Gastrocnemius medialis (tissue), 4 donors: ENCODE measurements around the gene G6PD. TPM values are rescaled to one million over a fixed set of nuclear protein-coding genes. Genes with fewer than 3 reads are reported as not detected.

Experiments
- ATAC-seq, 2 donors: fragments of 150-250 bp; one replicate each; pipeline ENCODE4 v1.9.1; 2016
- DNase-seq, 2 donors: peaks; one replicate each; pipeline ENCODE4 v3.0.0-alpha.2; 2019
- H3K27ac ChIP-seq, 4 donors: fragments of 200-600 bp; sonication (generic); 1 replicate in 1 of 4; 2 replicates in 3 of 4; pipeline ENCODE4 v1.5.1; 2016 to 2018; ENCODE audit warnings: mild to moderate bottlenecking in 2 of 4, moderate library complexity in 1 of 4
- H3K27me3 ChIP-seq, 3 donors: fragments of 200-600 bp; sonication (generic) in 2 of 3; 1 replicate in 1 of 3; 2 replicates in 2 of 3; pipeline versions ENCODE4 v1.5.1 to v1.6.0; 2016 to 2019; ENCODE audit warnings: mild to moderate bottlenecking in 1 of 3, moderate library complexity in 1 of 3
- H3K36me3 ChIP-seq, 2 donors: fragments of 200-600 bp; sonication (generic) in 1 of 2; one replicate each; pipeline ENCODE4 v1.5.1; 2017 to 2018
- H3K4me1 ChIP-seq, 2 donors: fragments of 200-600 bp; sonication (generic) in 1 of 2; one replicate each; pipeline ENCODE4 v1.5.1; 2016 to 2017; ENCODE audit warnings: mild to moderate bottlenecking in 2 of 2
- H3K4me3 ChIP-seq, 4 donors: fragments of 200-600 bp; sonication (generic) in 3 of 4; 1 replicate in 1 of 4; 2 replicates in 3 of 4; pipeline ENCODE4 v1.5.1; 2016 to 2019; ENCODE audit warnings: mild to moderate bottlenecking in 2 of 4
- H3K9me3 ChIP-seq, 3 donors: fragments of 200-600 bp; sonication (generic) in 2 of 3; 1 replicate in 1 of 3; 2 replicates in 2 of 3; pipeline ENCODE4 v1.5.1; 2016 to 2019
- POLR2A ChIP-seq, 2 donors: fragments of 450-650 bp; IDR thresholded peaks; one replicate each; pipeline ENCODE4 v1.6.1; 2017; ENCODE audit warnings: antibody characterized with exemption in 2 of 2, mild to moderate bottlenecking in 2 of 2, moderate library complexity in 2 of 2
- in situ Hi-C, 4 donors: fragments of 200-750 bp; cut with MboI; loops; one replicate each; pipeline versions ENCODE4 v1.15.0 to v1.8.0; 2017; ENCODE audit warnings: low sequenced_read_pairs in 4 of 4
- intact Hi-C: fragments of 100-400 bp; cut with DNase I; formaldehyde crosslinking; loops from one replicate; pipeline ENCODE4 v1.15.1; 2023; ENCODE audit warnings: low total_unique reads
- total RNA-seq, 4 donors: library from RNA; depleted of rRNA; stranded (reverse); fragments of >200 nt; gene quantifications; one replicate each; pipeline versions ENCODE4 v1.1.0 to v1.2.3, GENCODE V29; 2016
- TF ChIP-seq, protein P1 (sequence below), 5 experiments: fragments of 450-650 bp in 3 of 5; fragments of 200-600 bp in 2 of 5; sonication (generic) in 2 of 5; IDR thresholded peaks in 4 of 5; conservative IDR thresholded peaks in 1 of 5; 1 replicate in 4 of 5; 2 replicates in 1 of 5; pipeline ENCODE4 v1.5.1; 2016 to 2019; ENCODE audit warnings: antibody characterized with exemption in 5 of 5, mild to moderate bottlenecking in 3 of 5, moderate library complexity in 3 of 5

The G6PD gene
- total RNA-seq, 4 donors from 2014 or later, result 1.5 to 23.9 (median 7.6) TPM

DNA sequence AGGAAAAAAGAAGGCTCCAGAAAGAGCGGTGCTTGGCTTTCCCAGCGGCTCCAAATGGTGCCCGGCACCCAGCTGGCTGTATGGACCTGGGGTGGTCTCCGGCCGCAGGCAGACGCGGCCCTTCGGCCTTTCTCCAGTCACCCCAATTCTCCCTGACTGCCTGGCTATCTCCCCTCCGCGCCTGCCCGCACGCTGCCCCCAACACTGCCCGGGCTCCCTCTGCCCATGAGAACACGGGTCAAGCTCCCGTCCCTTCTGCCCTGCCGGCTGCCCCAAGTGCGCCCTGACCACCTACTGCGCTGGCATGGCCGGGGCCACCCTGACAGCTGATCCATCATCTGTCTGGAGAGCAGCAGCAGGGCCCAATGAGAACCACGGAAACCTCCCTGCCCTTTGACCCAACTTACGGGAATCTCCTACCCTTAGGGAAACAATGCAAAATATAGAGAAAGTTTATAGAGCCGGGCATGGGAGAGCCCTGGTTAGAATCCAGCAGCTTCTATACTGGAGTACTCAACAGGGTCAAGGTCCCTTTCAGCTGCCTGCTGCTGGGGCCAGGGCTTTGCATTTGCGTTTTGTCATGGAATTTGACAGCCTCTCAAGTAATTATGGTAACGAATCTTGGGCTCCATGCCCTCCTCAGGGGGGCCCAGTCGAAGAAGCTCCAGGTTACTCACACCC lies 29.4 kb downstream of the G6PD start:
- peak in 1 of 2 donors; percentile 22 for DNase-seq
- TF ChIP-seq POLR2A (IDR thresholded peaks at IDR 0.05), result no peak
- TF ChIP-seq, protein P1, sequence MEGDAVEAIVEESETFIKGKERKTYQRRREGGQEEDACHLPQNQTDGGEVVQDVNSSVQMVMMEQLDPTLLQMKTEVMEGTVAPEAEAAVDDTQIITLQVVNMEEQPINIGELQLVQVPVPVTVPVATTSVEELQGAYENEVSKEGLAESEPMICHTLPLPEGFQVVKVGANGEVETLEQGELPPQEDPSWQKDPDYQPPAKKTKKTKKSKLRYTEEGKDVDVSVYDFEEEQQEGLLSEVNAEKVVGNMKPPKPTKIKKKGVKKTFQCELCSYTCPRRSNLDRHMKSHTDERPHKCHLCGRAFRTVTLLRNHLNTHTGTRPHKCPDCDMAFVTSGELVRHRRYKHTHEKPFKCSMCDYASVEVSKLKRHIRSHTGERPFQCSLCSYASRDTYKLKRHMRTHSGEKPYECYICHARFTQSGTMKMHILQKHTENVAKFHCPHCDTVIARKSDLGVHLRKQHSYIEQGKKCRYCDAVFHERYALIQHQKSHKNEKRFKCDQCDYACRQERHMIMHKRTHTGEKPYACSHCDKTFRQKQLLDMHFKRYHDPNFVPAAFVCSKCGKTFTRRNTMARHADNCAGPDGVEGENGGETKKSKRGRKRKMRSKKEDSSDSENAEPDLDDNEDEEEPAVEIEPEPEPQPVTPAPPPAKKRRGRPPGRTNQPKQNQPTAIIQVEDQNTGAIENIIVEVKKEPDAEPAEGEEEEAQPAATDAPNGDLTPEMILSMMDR (IDR thresholded peaks at IDR 0.05 in 4 of 5, conservative IDR thresholded peaks at IDR 0.05 in 1 of 5), result no peak
- ATAC-seq, result no peak

DNA sequence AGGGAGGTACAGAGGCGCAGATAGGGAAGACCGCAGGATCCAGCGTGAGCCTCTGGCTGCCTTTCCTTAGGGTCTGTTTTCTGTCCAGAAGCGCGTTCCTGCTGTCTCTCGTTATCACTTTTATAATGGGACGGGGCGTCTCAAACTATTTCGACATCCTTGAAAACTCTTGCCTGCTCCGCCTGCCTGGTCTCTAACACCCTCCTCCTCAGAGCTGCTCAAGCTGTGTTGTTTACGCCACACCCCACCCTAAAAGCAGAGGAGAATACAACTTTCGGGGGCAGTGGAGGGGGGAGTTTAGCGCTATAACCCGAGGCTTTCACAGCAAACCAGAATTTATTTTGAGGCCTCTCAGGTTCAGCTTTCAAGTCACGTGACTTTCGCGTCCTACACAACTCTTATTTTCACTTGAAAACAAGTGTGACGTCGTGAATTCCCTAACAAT lies 30.0 kb downstream of the G6PD start:
- Histone ChIP-seq H3K36me3 (no peaks in the 10 kb centered on the region), H3K4me3 (peak overlapping the region; percentile 46 to 74 (median 56)), H3K27ac (peak overlapping the region; percentile 88 to 96 (median 92)), H3K4me1 (peaks cover 0 to 12% of the 10 kb centered on the region in 2 donors), H3K9me3 (no peaks in the 10 kb centered on the region), H3K27me3 (no peaks in the 10 kb centered on the region)
- TF ChIP-seq POLR2A (IDR thresholded peaks at IDR 0.05), result no peak
- TF ChIP-seq, protein P1 (IDR thresholded peaks at IDR 0.05 in 4 of 5, conservative IDR thresholded peaks at IDR 0.05 in 1 of 5), result peak in 1 of 5 experiments; percentile 10
- ATAC-seq (peak; percentile 34 to 37), DNase-seq (peak in 1 of 2 donors; percentile 46)
- intact Hi-C loops (loop anchor here (1.0 to 10.0 kb wide), 4 partner anchors 26 to 592 kb away; partner anchors contain the start of genes ARHGAP4, LAGE3, RPL10 and SLC10A3), in situ Hi-C loops (no loop called here)

More for the DNA sequence above, 29.4 kb downstream of the G6PD start:
- Histone ChIP-seq H3K4me1 (peaks cover 0 to 12% of the 10 kb centered on the region in 2 donors), H3K36me3 (no peaks in the 10 kb centered on the region), H3K27ac (peak overlapping the region; percentile 88 to 96 (median 92)), H3K9me3 (no peaks in the 10 kb centered on the region), H3K4me3 (peak overlapping the region; percentile 46 to 74 (median 56)), H3K27me3 (no peaks in the 10 kb centered on the region)
- in situ Hi-C loops, result no loop called here
- intact Hi-C loops, result loop anchor here (2.0 to 10.0 kb wide), 3 partner anchors 38 to 592 kb away; partner anchors contain the start of genes ARHGAP4, LAGE3 and RPL10

DNA sequence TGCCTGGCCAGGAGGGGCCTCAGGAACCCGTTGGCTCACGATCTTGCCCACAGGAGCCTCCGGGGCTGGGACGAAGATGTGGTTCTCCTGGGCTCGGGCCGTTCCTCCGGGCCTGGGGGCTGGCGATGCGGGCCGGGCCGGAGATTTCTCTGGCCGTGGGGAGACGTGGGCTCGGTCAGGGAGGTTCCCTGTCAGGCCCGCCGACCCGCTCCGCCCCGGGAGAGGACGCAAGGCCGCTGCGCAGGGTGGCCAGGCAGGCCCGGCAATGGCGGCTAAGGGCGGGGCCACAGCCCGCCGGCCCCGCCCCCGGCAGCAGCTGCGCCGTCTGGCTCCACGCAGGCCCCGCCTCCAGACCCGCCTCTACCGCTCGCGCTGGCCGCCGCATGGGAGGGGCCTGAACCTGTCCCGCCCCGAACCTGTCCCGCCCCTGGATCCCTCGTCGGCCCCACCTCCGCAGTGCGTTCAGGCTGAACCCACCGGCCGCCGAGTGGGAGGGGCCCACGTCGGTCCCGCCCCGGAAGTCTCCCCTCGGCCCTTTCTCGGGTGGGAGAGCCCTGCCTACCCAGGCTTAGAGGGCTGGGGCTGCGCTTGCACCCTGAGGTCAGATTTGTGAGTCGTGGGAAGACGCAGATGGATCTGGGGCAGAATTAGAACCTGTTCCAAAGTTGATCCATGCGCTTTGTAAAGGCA lies 30.5 kb downstream of the G6PD start, which contains the start of gene FAM3A:
Gene FAM3A (minus strand): TSS at position 267 of the 690 bp plus-strand sequence. CDS start 460 bp downstream, outside the sequence.
- Histone ChIP-seq H3K9me3 (no peaks in the 10 kb centered on the region), H3K27ac (peak within 1 kb of the TSS; percentile 88 to 96 (median 95)), H3K27me3 (no peaks in the 10 kb centered on the region), H3K36me3 (no peaks in the 10 kb centered on the region), H3K4me3 (peak within 1 kb of the TSS; percentile 68 to 89 (median 72)), H3K4me1 (peaks cover 0 to 12% of the 10 kb centered on the region in 2 donors)
- in situ Hi-C loops, result no loop called here
- intact Hi-C loops, result loop anchor here (1.0 to 10.0 kb wide), 4 partner anchors 26 to 591 kb away; partner anchors contain the start of genes ARHGAP4, LAGE3, RPL10 and SLC10A3
- DNase-seq (peak; percentile 93), ATAC-seq (peak; percentile 86 to 92)
- TF ChIP-seq, protein P1 (IDR thresholded peaks at IDR 0.05 in 4 of 5, conservative IDR thresholded peaks at IDR 0.05 in 1 of 5), result no peak
- peak; percentile 88 to 89 for TF ChIP-seq POLR2A (IDR thresholded peaks at IDR 0.05)

DNA sequence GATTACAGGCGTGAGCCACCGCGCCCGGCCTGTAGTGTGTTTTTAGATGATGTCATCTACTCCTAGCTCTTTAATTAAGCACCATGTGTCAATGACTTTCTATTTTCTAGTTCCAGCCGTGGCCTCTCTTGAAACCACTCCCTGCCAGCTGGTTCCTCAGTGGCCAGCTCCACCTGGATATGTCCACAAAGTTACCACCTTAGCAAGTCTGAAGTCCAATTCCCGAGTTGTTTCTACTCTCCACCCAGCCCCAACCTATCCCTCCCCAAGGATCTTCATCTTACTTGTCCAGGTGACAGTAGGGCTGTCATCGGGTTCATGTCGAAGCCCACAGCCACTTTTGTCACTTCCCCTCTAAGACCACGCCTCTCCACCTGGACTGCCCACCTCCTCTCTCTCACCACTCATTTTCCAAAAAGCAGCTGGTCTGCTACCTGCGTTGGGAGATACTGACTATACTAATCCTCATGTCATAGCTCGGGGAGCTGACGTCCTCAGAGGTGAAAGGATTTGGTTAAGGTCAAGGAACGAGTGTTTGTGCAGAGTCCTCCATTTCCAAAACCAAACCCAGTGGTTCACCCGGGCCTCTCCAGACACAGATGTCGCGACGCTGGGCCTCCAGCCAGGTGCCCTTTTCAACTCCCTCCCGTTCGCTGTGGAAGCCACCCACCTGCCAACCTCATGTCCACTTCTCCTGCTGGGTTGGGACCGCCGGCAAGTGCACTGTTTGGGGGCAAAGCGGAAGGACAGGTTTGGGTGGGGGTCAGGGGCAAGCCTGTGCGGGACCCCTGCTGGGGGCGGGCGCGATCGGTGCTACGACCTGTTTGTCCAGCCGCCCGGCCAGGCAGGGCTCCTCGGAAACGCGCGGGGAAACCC lies 31.3 kb downstream of the G6PD start:
- DNase-seq, result peak in 1 of 2 donors; percentile 38
- Histone ChIP-seq H3K27ac (peak overlapping the region; percentile 88 to 96 (median 95)), H3K4me3 (peak overlapping the region; percentile 68 to 89 (median 72)), H3K36me3 (no peaks in the 10 kb centered on the region), H3K9me3 (no peaks in the 10 kb centered on the region), H3K4me1 (peaks cover 0 to 12% of the 10 kb centered on the region in 2 donors), H3K27me3 (no peaks in the 10 kb centered on the region)
- intact Hi-C loops, result loop anchor here (5.0 to 10.0 kb wide), 2 partner anchors 118 to 591 kb away; partner anchors contain the start of genes ARHGAP4 and RPL10
- TF ChIP-seq POLR2A (IDR thresholded peaks at IDR 0.05), result no peak
- TF ChIP-seq, protein P1 (IDR thresholded peaks at IDR 0.05 in 4 of 5, conservative IDR thresholded peaks at IDR 0.05 in 1 of 5), result no peak
- peak; percentile 25 to 42 for ATAC-seq
- in situ Hi-C loops, result no loop called here
